Measurements from ENCODE around the gene LAMC1.

The LAMC1 gene

GRCh38 chr1:183194527-183195141 lies 171.4 kb downstream of the LAMC1 start:
- peak; percentile 55 for DNase-seq (ENCODE audit: low spot score)

- DNase-seq (ENCODE audit: low spot score): no peak
These were observed 171.9 kb downstream of the LAMC1 start for GRCh38 chr1:183195142-183195574.
